Type B pancreatic cell (in vitro differentiated cells): ENCODE measurements around the gene PAGR1. TPM values are rescaled to one million over a fixed set of nuclear protein-coding genes. Genes with fewer than 3 reads are reported as not detected.
A peak's percentile ranks its signal among the peaks of the same experiment; 100 is the strongest.

Experiments used
- DNase-seq: peaks from one replicate; pipeline ENCODE4 v3.0.0; 2021; ENCODE audit warnings: mixed read lengths; ENCODE audit not compliant: unreplicated experiment; ENCODE audit errors: extremely low spot score
- H3K27ac Mint-ChIP-seq: 2 replicates; pipeline ENCODE4 v1.8.0; 2021; ENCODE audit warnings: mild to moderate bottlenecking, mixed read lengths
- H3K27me3 Mint-ChIP-seq: 2 replicates; pipeline ENCODE4 v1.8.0; 2021; ENCODE audit warnings: mixed read lengths
- H3K36me3 Mint-ChIP-seq: 2 replicates; pipeline ENCODE4 v1.8.0; 2021; ENCODE audit warnings: mixed read lengths
- H3K4me1 Mint-ChIP-seq: one replicate; pipeline ENCODE4 v1.8.0; 2021; ENCODE audit warnings: mixed read lengths; ENCODE audit not compliant: unreplicated experiment
- H3K4me3 Mint-ChIP-seq: 2 replicates; pipeline ENCODE4 v1.8.0; 2021; ENCODE audit warnings: mild to moderate bottlenecking, mixed read lengths
- H3K9me3 Mint-ChIP-seq: 2 replicates; pipeline ENCODE4 v1.8.0; 2021; ENCODE audit warnings: mixed read lengths
- total RNA-seq: library from RNA; stranded (reverse); gene quantifications from 2 replicates; pipeline ENCODE4 v1.2.1, GENCODE V29; 2021; ENCODE audit warnings: low replicate concordance
- TF ChIP-seq, protein P1 (sequence below): fragments of 200-600 bp; sonication (generic); conservative IDR thresholded peaks from 2 replicates; pipeline ENCODE4 v1.5.0; 2021; ENCODE audit warnings: antibody characterized with exemption, mild to moderate bottlenecking

Gene PAGR1
- total RNA-seq, 1 donor from 2014 or later: 33.5 TPM

DNA sequence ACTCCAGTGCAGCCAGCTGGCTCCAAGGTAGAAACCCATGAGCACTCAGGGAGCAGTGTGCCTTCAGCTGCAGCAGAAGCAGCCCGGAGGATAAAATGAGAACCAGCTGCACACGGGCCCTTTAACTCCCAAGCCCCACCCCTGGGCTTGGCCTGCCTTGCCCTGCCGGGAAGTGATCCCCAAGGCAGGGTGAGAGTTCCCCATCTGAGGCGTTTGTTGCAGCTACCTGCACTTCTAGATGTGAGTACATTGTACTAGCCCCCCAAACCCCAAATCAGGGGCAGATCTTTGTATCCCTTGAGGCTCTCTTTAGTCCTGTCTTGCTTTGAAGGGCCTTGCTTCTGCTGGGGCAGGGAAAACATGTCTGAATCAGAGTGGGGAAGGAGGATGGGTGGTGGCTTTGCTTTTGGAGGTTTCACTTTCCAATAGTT, 4.3 kb downstream of the PAGR1 start, which contains the start of gene MVP:
Gene MVP (plus strand): TSS at position 192 of the 431 bp plus-strand sequence. CDS start 10,088 bp downstream, outside the sequence.
- H3K9me3 Mint-ChIP-seq: no peaks in the 10 kb centered on the region
- H3K27ac Mint-ChIP-seq: peak within 1 kb of the TSS; percentile 86
- H3K27me3 Mint-ChIP-seq: peaks cover 4% of the 10 kb centered on the region
- H3K4me1 Mint-ChIP-seq: peaks cover 40% of the 10 kb centered on the region
- no peak for DNase-seq
- peaks cover 8% of the 10 kb centered on the region for H3K36me3 Mint-ChIP-seq
- peak within 1 kb of the TSS; percentile 88 for H3K4me3 Mint-ChIP-seq
- TF ChIP-seq, protein P1, sequence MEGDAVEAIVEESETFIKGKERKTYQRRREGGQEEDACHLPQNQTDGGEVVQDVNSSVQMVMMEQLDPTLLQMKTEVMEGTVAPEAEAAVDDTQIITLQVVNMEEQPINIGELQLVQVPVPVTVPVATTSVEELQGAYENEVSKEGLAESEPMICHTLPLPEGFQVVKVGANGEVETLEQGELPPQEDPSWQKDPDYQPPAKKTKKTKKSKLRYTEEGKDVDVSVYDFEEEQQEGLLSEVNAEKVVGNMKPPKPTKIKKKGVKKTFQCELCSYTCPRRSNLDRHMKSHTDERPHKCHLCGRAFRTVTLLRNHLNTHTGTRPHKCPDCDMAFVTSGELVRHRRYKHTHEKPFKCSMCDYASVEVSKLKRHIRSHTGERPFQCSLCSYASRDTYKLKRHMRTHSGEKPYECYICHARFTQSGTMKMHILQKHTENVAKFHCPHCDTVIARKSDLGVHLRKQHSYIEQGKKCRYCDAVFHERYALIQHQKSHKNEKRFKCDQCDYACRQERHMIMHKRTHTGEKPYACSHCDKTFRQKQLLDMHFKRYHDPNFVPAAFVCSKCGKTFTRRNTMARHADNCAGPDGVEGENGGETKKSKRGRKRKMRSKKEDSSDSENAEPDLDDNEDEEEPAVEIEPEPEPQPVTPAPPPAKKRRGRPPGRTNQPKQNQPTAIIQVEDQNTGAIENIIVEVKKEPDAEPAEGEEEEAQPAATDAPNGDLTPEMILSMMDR: no peak

DNA sequence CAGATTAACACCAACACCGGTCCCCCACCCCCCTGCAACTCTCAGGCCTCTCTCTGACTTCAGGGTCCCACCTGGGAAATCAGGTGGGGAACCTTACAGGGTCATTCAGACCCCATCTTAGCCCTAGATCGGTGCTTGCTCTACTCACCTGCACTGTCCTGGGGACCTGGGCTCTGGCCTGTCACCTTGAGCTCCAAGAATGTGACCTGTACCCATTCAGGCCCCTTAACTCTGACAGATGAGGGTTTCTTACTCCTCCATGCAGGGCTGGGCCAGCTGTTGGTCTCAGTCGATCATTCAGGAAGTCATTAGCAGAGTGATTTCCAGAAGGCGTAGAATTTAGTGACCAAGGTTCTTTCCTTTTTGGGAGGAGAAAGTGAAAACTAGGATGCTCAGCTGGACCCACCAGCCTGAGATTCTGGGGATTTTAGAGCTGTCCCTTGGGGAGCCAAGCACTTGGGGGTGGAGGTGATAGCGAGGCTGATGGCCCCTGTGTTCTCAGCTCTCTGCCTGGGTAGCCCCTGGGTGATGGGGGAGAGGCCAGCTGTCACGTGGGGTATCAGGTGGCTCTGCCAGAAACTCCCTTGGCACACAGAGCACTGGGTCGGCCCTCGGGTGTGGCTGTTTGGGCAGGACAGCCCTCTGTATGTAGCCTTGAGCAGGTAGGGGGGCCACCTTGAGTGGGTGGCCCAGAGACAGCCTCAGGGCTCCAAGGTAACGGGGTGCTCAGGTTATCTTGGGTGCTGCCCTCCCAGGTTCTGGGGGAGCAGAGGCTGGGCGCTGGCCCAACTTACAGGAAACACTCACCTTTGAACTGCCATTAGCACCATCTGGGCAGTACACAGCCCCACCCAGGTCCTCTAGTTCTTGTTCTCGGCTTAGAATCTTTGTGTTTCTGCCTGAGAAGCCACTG, 5.0 kb downstream of the PAGR1 start:
- Mint-ChIP-seq H3K9me3 (no peaks in the 10 kb centered on the region), H3K36me3 (peaks cover 5% of the 10 kb centered on the region), H3K27ac (peak overlapping the region; percentile 86), H3K27me3 (peaks cover under 1% of the 10 kb centered on the region), H3K4me3 (peak overlapping the region; percentile 88), H3K4me1 (peaks cover 36% of the 10 kb centered on the region)
- no peak for DNase-seq
- TF ChIP-seq, protein P1: no peak

DNA sequence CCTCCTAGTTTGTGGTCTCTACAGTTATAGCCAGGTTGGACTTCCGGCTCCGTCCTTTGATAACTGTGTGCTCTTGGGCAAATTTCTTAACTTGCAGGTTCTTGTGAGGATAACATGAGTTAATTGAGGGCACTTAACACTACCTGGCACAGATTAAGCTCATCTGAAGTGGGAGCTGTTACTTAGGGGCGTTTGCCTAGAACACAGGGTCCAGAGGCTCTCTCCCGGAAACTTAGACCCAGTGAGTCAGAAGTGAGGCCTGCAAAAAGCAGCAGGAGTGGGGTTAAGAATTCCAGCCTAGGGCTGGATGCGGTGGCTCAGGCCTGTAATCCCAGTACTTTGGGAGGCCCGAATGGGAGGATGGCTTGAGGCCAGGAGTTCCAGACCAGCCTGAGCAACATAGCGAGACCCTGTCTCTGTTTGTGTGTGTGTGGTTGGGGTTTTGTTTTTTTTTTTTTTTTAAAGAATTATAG, 5.7 kb downstream of the PAGR1 start:
- H3K9me3 Mint-ChIP-seq: no peaks in the 10 kb centered on the region
- no peaks in the 10 kb centered on the region for H3K27me3 Mint-ChIP-seq
- peak overlapping the region; percentile 47 for H3K27ac Mint-ChIP-seq
- TF ChIP-seq, protein P1: no peak
- no peak for DNase-seq
- peak overlapping the region; percentile 88 for H3K4me3 Mint-ChIP-seq
- peaks cover 35% of the 10 kb centered on the region for H3K4me1 Mint-ChIP-seq
- peaks cover 3% of the 10 kb centered on the region for H3K36me3 Mint-ChIP-seq

DNA sequence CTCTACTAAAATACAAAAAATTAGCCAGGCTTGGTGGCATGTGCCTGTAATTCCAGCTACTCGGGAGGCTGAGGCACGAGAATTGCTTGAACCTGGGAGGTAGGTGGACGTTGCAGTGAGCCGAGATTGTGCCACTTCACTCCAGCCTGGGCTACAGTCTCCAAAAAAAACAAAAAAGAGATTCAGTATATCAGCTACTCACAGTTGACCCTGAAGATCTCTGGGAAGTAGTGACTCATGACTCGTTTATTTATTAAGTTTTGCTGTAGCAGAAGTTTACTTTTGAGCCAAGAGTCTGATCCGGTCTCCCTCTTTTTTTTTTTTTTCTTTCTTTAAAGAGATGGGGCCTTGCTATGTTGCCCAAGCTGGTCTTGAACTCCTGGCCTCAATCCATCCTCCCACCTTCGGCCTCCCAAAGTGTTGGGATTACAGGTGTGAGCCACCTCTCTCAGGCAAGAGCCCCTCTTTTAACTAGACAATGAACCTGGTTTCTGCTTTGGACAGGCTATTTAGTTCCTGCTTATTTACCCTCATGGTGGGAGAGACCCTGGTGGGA, 8.7 kb downstream of the PAGR1 start:
- TF ChIP-seq, protein P1: no peak

DNA sequence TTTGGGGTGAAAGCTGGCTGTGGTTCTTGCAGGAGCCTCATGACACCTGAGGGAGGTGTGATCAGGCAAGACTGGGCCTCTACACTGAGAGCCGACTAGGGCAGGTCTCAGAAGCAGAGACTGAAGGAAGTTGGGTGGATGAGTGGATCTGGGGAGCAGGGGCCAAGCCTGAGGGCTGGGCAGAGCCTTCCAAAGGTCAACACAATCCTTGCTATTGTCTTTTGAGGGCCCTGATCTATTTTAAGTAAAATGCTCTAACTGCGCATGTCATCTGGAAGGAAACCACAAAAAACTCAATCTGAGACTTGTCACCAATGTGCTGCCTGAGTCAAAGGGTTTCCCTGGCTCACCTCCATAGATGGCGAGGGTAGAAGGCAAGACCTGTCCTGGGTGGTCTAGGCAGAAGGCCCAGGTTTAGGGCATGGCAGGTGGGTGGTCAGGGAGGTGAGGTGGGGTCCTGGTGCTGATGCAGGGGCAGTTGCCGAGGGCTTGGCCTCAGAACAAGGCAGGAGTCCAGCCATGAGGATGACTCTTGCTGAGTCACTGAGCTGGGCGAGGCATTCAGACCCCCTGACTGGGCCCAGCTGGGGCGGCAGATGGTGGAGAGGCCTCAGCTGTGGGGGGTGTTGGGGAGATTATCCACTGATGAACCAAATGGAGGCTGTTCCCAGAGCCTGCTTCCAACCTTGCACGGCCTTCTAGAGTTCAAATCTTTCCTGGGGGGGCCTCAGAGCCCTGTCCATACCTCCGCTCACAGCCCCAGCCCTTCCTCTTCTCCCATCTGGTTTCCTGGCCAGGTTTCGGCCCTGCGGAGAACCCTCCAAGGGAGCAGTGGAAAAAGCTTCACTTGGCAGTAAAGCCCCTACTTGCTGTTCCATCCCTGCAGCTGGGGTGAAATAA, 9.4 kb downstream of the PAGR1 start:
- TF ChIP-seq, protein P1: no peak
- Mint-ChIP-seq H3K9me3 (no peaks in the 10 kb centered on the region), H3K4me3 (no peak overlapping the region), H3K27me3 (no peaks in the 10 kb centered on the region), H3K4me1 (peaks cover 15% of the 10 kb centered on the region), H3K27ac (peak overlapping the region; percentile 66), H3K36me3 (no peaks in the 10 kb centered on the region)
- DNase-seq: no peak

More for the DNA sequence above, 8.7 kb downstream of the PAGR1 start:
- no peaks in the 10 kb centered on the region for H3K36me3 Mint-ChIP-seq
- no peaks in the 10 kb centered on the region for H3K9me3 Mint-ChIP-seq
- peak overlapping the region; percentile 66 for H3K27ac Mint-ChIP-seq
- H3K27me3 Mint-ChIP-seq: no peaks in the 10 kb centered on the region
- no peak for DNase-seq
- peaks cover 20% of the 10 kb centered on the region for H3K4me1 Mint-ChIP-seq
- no peak overlapping the region for H3K4me3 Mint-ChIP-seq
